ENCODE data around the gene NCK2. TPM values are rescaled to one million over a fixed set of nuclear protein-coding genes. Genes with fewer than 3 reads are reported as not detected.

NCK2 gene
- total RNA-seq, 1 experiment from 2014 or later, result 49.2 TPM

DNA sequence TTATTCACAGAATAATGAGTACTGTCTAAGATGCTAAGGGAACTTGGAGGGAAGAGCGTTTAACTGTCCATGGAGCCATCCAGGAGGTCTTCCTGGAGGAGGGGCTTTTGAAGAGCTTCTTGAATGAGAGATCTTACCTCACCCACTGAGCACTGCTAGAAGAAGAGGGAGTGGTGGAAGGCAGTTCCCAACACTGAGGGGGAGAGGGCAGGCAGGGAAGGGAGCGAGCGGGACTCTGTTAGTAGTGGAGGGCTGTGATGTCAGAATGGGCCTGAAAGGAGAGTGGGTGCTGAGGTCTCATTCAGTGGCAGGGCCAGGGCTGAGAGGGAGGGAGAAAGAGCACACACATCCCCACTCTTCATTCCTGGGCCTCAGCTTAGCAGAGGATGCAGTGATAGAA lies 65.0 kb downstream of the NCK2 start:
- Histone ChIP-seq H3K4me2 (ENCODE audit: insufficient read depth, insufficient read length, low read length) (no peak overlapping the region), H3K79me2 (ENCODE audit: insufficient read depth, low read length) (peaks cover 4% of the 10 kb centered on the region), H3K4me1 (ENCODE audit: insufficient read depth, low read length) (peaks cover 8% of the 10 kb centered on the region; the same call in 1 of the 2 replicates), H4K20me1 (ENCODE audit: control insufficient read depth, insufficient read depth, insufficient read length) (no peaks in the 10 kb centered on the region), H2AK5ac (ENCODE audit: insufficient read length, low read length) (no peak overlapping the region), H3T11ph (ENCODE audit: low read length) (no peak overlapping the region), H4K91ac (ENCODE audit: insufficient read length, low read depth, low read length) (no peak overlapping the region), H2BK12ac (ENCODE audit: insufficient read length, low read depth, low read length) (no peak overlapping the region), H3K4ac (ENCODE audit: low read depth, low read length) (no peak overlapping the region), H3K27me3 (ENCODE audit: insufficient read depth, low read length) (no peaks in the 10 kb centered on the region), H2BK15ac (ENCODE audit: low read depth, low read length) (no peak overlapping the region), H2BK5ac (ENCODE audit: insufficient read length, low read length) (no peak overlapping the region), H3K18ac (ENCODE audit: insufficient read length, low read depth, low read length) (no peak overlapping the region), H3K23me2 (ENCODE audit: insufficient read length, low read depth, low read length, poor library complexity, severe bottlenecking) (no peaks in the 10 kb centered on the region), H3K79me1 (ENCODE audit: insufficient read depth, low read depth, low read length, poor library complexity, severe bottlenecking) (peaks cover 11% of the 10 kb centered on the region), H3K14ac (ENCODE audit: insufficient read depth, low read length) (no peak overlapping the region), H2AFZ (ENCODE audit: low read length) (no peak overlapping the region), H4K5ac (ENCODE audit: insufficient read length, low read depth, low read length) (no peak overlapping the region), H3K9me3 (ENCODE audit: control insufficient read depth, low read depth, low read length) (no peaks in the 10 kb centered on the region), H2BK120ac (ENCODE audit: low read depth, low read length, poor library complexity, severe bottlenecking) (no peak overlapping the region), H3K27ac (ENCODE audit: insufficient read length, low read depth, low read length) (no peak overlapping the region), H3K23ac (ENCODE audit: insufficient read length, low read depth, low read length) (no peak overlapping the region), H3K9ac (ENCODE audit: extremely low read depth, insufficient read length, low read length) (no peak overlapping the region), H4K8ac (replicated peaks; ENCODE audit: insufficient read length, low read depth, low read length) (no peak overlapping the region), H2BK20ac (ENCODE audit: low read depth, low read length, poor library complexity, severe bottlenecking) (no peak overlapping the region), H3K56ac (ENCODE audit: insufficient read length, low read depth, low read length) (no peak overlapping the region)
- peaks cover 61 to 63% of the 10 kb centered on the region in 2 experiments for H3K4me1 Mint-ChIP-seq
- peak overlapping the region; percentile 52 to 79 (median 78); a peak in 6 of 7 replicates for H3K27ac Mint-ChIP-seq
- no peaks in the 10 kb centered on the region; a peak in 1 of 5 replicates for H3K9me3 Mint-ChIP-seq
- H3K36me3 Mint-ChIP-seq (ENCODE audit: insufficient read depth in 1 of 3, low read depth in 3 of 3), result no peaks in the 10 kb centered on the region; a peak in 2 of 7 replicates
- DNase-seq, result no peak
- H3K27me3 Mint-ChIP-seq (ENCODE audit: low read depth), result no peaks in the 10 kb centered on the region
- no CpG with 5 or more reads among the region's 3 CpGs for WGBS (ENCODE audit: extremely low coverage, insufficient read length, low lambda C conversion rate)
- no peak overlapping the region; a peak in 1 of 5 replicates for H3K4me3 Mint-ChIP-seq
- TF ChIP-seq, protein P1, sequence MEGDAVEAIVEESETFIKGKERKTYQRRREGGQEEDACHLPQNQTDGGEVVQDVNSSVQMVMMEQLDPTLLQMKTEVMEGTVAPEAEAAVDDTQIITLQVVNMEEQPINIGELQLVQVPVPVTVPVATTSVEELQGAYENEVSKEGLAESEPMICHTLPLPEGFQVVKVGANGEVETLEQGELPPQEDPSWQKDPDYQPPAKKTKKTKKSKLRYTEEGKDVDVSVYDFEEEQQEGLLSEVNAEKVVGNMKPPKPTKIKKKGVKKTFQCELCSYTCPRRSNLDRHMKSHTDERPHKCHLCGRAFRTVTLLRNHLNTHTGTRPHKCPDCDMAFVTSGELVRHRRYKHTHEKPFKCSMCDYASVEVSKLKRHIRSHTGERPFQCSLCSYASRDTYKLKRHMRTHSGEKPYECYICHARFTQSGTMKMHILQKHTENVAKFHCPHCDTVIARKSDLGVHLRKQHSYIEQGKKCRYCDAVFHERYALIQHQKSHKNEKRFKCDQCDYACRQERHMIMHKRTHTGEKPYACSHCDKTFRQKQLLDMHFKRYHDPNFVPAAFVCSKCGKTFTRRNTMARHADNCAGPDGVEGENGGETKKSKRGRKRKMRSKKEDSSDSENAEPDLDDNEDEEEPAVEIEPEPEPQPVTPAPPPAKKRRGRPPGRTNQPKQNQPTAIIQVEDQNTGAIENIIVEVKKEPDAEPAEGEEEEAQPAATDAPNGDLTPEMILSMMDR (conservative IDR thresholded peaks at IDR 0.05), result no peak
